Epithelial cell of proximal tubule (primary cell): Measurements from ENCODE around the gene GRM5. TPM values are rescaled to one million over a fixed set of nuclear protein-coding genes. Genes with fewer than 3 reads are reported as not detected.
"Not testable (repeated sequence)": the region's sequence is repeated elsewhere in the genome, so short reads cannot be mapped to it uniquely, and the experiment has no call there.

Experiments
- DNase-seq: peaks from one replicate; pipeline ENCODE4 v3.0.0-alpha.2; 2011; ENCODE audit warnings: low read depth
- H3K4me3 ChIP-seq: 2 replicates; pipeline ENCODE4 v1.5.1; 2011; ENCODE audit warnings: low read depth, mild to moderate bottlenecking, low read length
- total RNA-seq: library from RNA; depleted of rRNA; stranded (reverse); fragments of >200 nt; gene quantifications from 2 replicates; pipeline ENCODE4 v1.2.3, GENCODE V29; 2015
- TF ChIP-seq, protein P1 (sequence below): conservative IDR thresholded peaks from 2 replicates; pipeline ENCODE4 v1.5.1; 2012; ENCODE audit warnings: low read depth, mild to moderate bottlenecking, low read length

GRM5 gene
- 0.12 and 0.14 TPM in 2 replicates for total RNA-seq

GRCh38 chr11:89065651-89066201 lies at the start of gene GRM5:
GRM5 (minus strand) TSS chr11:89065982; CDS start chr11:89047872, 18,110 bp downstream.
- H3K4me3 ChIP-seq: peak within 1 kb of the TSS; percentile 24
- not testable (repeated sequence) for DNase-seq

GRCh38 chr11:89097956-89098355 lies 32.2 kb upstream of the GRM5 start:
- peak; percentile 9 for DNase-seq
- not testable (repeated sequence) for H3K4me3 ChIP-seq
- TF ChIP-seq, protein P1, sequence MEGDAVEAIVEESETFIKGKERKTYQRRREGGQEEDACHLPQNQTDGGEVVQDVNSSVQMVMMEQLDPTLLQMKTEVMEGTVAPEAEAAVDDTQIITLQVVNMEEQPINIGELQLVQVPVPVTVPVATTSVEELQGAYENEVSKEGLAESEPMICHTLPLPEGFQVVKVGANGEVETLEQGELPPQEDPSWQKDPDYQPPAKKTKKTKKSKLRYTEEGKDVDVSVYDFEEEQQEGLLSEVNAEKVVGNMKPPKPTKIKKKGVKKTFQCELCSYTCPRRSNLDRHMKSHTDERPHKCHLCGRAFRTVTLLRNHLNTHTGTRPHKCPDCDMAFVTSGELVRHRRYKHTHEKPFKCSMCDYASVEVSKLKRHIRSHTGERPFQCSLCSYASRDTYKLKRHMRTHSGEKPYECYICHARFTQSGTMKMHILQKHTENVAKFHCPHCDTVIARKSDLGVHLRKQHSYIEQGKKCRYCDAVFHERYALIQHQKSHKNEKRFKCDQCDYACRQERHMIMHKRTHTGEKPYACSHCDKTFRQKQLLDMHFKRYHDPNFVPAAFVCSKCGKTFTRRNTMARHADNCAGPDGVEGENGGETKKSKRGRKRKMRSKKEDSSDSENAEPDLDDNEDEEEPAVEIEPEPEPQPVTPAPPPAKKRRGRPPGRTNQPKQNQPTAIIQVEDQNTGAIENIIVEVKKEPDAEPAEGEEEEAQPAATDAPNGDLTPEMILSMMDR: peak; percentile 74

GRCh38 chr11:89093806-89094205 lies 28.0 kb upstream of the GRM5 start:
- DNase-seq, H3K4me3 ChIP-seq: not testable (repeated sequence)

DNA sequence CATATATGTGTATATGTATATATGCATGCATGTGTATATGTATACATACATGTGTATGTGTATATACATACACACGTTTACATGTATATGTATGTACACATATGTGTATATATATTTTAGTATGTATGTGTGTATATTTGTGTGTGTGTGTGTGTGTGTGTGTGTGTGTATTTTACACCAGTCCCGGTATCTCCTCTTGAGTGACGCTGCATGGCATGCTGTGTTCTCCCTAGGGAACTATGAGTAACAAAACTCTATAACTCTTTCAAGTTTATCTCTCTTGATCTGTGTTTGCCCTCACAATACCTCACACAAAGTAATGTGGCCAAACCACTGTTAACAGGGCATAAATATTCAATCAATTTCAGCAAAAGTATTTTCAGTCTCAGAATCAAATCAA lies 19.2 kb upstream of the GRM5 start:
- DNase-seq, H3K4me3 ChIP-seq: not testable (repeated sequence)

DNA sequence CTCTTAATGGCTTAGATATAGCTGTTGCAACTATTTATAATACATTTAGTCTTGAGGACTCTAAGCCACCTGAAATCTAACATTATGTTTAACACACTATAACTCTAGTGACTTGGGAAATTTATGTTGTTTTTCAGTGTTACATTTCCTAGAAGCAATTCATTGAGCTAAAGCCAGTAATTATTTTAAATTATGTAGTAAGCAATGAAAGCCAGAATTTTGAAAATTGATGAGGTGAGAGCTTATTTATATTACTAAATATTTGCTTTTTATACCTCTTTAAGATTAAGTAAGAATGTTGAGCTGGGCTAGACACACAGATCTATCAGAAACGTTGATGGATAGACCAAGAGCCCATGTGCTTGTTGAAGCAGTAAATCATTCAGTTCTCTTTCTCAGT lies 5.1 kb upstream of the GRM5 start:
- H3K4me3 ChIP-seq, DNase-seq: not testable (repeated sequence)

- no peak for DNase-seq
- H3K4me3 ChIP-seq: no peak overlapping the region
- TF ChIP-seq, protein P1: no peak
Observed at GRCh38 chr11:89067264-89067663, 1.5 kb upstream of the GRM5 start.

DNA sequence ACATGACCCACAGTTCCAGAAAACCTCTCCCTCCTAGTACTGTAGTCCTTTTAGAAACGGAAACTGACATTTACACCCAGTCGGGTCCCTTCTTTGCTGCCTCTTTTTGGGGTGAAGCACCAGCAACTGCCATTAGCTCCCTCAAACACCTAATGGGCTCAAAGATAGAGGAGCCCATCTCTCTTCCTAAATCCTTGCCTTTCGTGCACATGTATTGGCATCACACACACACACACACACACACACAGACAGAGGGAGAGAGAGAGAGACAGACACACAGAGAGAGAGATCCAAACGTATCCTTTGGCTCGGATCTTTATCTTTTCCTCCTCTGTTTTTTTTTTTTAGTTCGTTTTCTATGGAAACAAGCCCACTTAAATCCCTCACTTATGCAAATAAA lies 716 bp downstream of the GRM5 start:
- no peak for DNase-seq
- TF ChIP-seq, protein P1: no peak
- H3K4me3 ChIP-seq: no peak overlapping the region

DNA sequence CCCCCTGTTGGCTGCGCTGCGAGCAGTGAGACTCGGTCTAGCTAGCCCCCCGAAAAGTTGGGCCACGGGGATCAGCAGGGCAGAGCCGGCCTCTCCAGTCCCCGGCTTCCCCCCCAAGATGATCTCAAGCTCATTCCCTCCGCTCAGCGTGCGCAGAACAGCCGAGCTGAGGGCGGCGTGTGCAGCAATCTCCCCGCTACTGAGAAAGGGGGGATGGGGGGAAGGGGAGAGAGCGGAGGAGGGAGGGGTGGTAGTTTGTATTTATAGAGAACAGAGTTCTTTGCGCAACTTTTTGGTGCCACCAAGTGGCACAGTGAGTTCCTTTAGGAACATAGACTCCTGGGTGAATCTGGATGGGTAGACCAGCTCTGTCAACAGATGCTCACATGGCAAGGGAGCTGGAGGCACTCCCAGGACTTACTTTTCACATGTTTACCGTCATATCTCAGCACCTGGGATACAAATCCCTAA lies 2.3 kb downstream of the GRM5 start:
- DNase-seq, H3K4me3 ChIP-seq: not testable (repeated sequence)
- TF ChIP-seq, protein P1: peak; percentile 6

GRCh38 chr11:89062771-89063298 lies 2.9 kb downstream of the GRM5 start:
- not testable (repeated sequence) for DNase-seq, H3K4me3 ChIP-seq

- H3K4me3 ChIP-seq, DNase-seq: not testable (repeated sequence)
Observed at GRCh38 chr11:89061839-89062238, 3.9 kb downstream of the GRM5 start.

GRCh38 chr11:89057406-89057805 lies 8.4 kb downstream of the GRM5 start:
- H3K4me3 ChIP-seq, DNase-seq: not testable (repeated sequence)
